ENCODE data around the gene GMPPA.

Gene GMPPA

GRCh38 chr2:219540784-219541504, 42.3 kb downstream of the GMPPA start:
- DNase-seq, result no peak

- DNase-seq, result no peak
Observed at GRCh38 chr2:219541611-219542180, 43.0 kb downstream of the GMPPA start.

GRCh38 chr2:219542931-219543595, 44.4 kb downstream of the GMPPA start:
- no peak for DNase-seq

GRCh38 chr2:219543596-219544358, 45.1 kb downstream of the GMPPA start, which contains the start of the genes CHPF and TMEM198:
Gene CHPF (minus strand): TSS chr2:219543809. CDS start chr2:219543538, 271 bp downstream.
Gene TMEM198 (plus strand): TSS chr2:219544028. CDS start chr2:219544728, 700 bp downstream.
- peak; percentile 96 for DNase-seq

- DNase-seq, result no peak
Observed at GRCh38 chr2:219544567-219544966, 45.9 kb downstream of the GMPPA start.

- no peak for DNase-seq
Observed at GRCh38 chr2:219545295-219545942, 46.7 kb downstream of the GMPPA start.

GRCh38 chr2:219545943-219546352, 47.3 kb downstream of the GMPPA start:
- no peak for DNase-seq

GRCh38 chr2:219547621-219548020, 48.9 kb downstream of the GMPPA start:
- no peak for DNase-seq

GRCh38 chr2:219548990-219549389, 50.3 kb downstream of the GMPPA start:
- DNase-seq, result no peak

GRCh38 chr2:219549619-219550018, 50.9 kb downstream of the GMPPA start:
- no peak for DNase-seq

- no peak for DNase-seq
Observed at GRCh38 chr2:219551441-219552381, 53.0 kb downstream of the GMPPA start.

GRCh38 chr2:219552382-219553167, 53.9 kb downstream of the GMPPA start:
- DNase-seq, result peak; percentile 30

- DNase-seq, result no peak
Observed at GRCh38 chr2:219553168-219553417, 54.4 kb downstream of the GMPPA start.

GRCh38 chr2:219553463-219553963, 54.8 kb downstream of the GMPPA start:
- DNase-seq, result no peak

- no peak for DNase-seq
Observed at GRCh38 chr2:219554350-219554749, 55.7 kb downstream of the GMPPA start.

GRCh38 chr2:219555956-219556355, 57.3 kb downstream of the GMPPA start:
- no peak for DNase-seq

GRCh38 chr2:219556413-219556812, 57.7 kb downstream of the GMPPA start:
- no peak for DNase-seq

All from NCI-H446 treated with DMSO at 0.1 percent for 48 hours (cell line).